H9 (cell line): ENCODE results near the gene GCNT2. TPM values are rescaled to one million over a fixed set of nuclear protein-coding genes. Genes with fewer than 3 reads are reported as not detected.

Experiments used
- DNase-seq: peaks from one replicate; pipeline ENCODE4 v3.0.0-alpha.2; 2017
- H2AFZ ChIP-seq: one replicate; pipeline ENCODE4 v1.6.1; 2013; ENCODE audit warnings: mild to moderate bottlenecking, low read length, control low read depth, moderate library complexity
- H2AK5ac ChIP-seq: 2 replicates; pipeline ENCODE4 v1.6.1; 2013; ENCODE audit warnings: low read length, control low read depth, mixed read lengths; ENCODE audit not compliant: insufficient read length
- H2BK120ac ChIP-seq: one replicate; pipeline ENCODE4 v1.6.1; 2013; ENCODE audit warnings: low read depth, mild to moderate bottlenecking, low read length, control low read depth, inconsistent platforms; ENCODE audit not compliant: poor library complexity, severe bottlenecking
- H2BK12ac ChIP-seq: 2 replicates; pipeline ENCODE4 v1.6.1; 2013; ENCODE audit warnings: low read length, control low read depth, mixed read lengths, low read depth; ENCODE audit not compliant: insufficient read length
- H2BK15ac ChIP-seq: 2 replicates; pipeline ENCODE4 v1.6.1; 2013; ENCODE audit warnings: low read depth, low read length, control low read depth
- H2BK20ac ChIP-seq: one replicate; pipeline ENCODE4 v1.6.1; 2013; ENCODE audit warnings: low read depth, mild to moderate bottlenecking, low read length, control low read depth, inconsistent platforms; ENCODE audit not compliant: poor library complexity, severe bottlenecking
- H2BK5ac ChIP-seq: 2 replicates; pipeline ENCODE4 v1.6.1; 2013; ENCODE audit warnings: low read length, control low read depth, mixed read lengths; ENCODE audit not compliant: insufficient read length
- H3K14ac ChIP-seq: 2 replicates; pipeline ENCODE4 v1.6.1; 2013; ENCODE audit warnings: low read length, control low read depth; ENCODE audit not compliant: insufficient read depth
- H3K18ac ChIP-seq: 2 replicates; pipeline ENCODE4 v1.6.1; 2013; ENCODE audit warnings: low read depth, mild to moderate bottlenecking, mixed read lengths, low read length, control low read depth; ENCODE audit not compliant: insufficient read length
- H3K23ac ChIP-seq: 2 replicates; pipeline ENCODE4 v1.6.1; 2013; ENCODE audit warnings: low read length, control low read depth, mixed read lengths, low read depth; ENCODE audit not compliant: insufficient read length
- H3K23me2 ChIP-seq: 2 replicates; pipeline ENCODE4 v1.6.1; 2013; ENCODE audit warnings: low read depth, mild to moderate bottlenecking, mixed read lengths, low read length, control low read depth; ENCODE audit not compliant: insufficient read length, poor library complexity, severe bottlenecking
- H3K27ac ChIP-seq: 2 replicates; pipeline ENCODE4 v1.5.1; 2013; ENCODE audit warnings: low read length, control low read depth, mixed read lengths, low read depth; ENCODE audit not compliant: insufficient read length
- H3K27me3 ChIP-seq: 2 replicates; pipeline ENCODE4 v1.6.1; 2013; ENCODE audit warnings: low read length, control low read depth, inconsistent platforms; ENCODE audit not compliant: insufficient read depth
- H3K4ac ChIP-seq: 2 replicates; pipeline ENCODE4 v1.6.1; 2013; ENCODE audit warnings: low read depth, mild to moderate bottlenecking, control low read depth, inconsistent platforms, low read length, moderate library complexity
- H3K4me1 ChIP-seq: 2 replicates; pipeline ENCODE4 v1.6.1; 2013; ENCODE audit warnings: low read length, control low read depth, inconsistent platforms; ENCODE audit not compliant: insufficient read depth
- H3K4me2 ChIP-seq: 2 replicates; pipeline ENCODE4 v1.6.1; 2013; ENCODE audit warnings: low read length, control low read depth, mixed read lengths; ENCODE audit not compliant: insufficient read length, insufficient read depth
- H3K56ac ChIP-seq: 2 replicates; pipeline ENCODE4 v1.6.1; 2013; ENCODE audit warnings: low read depth, mild to moderate bottlenecking, mixed read lengths, low read length, control low read depth; ENCODE audit not compliant: insufficient read length
- H3K79me1 ChIP-seq: 2 replicates; pipeline ENCODE4 v1.6.1; 2013; ENCODE audit warnings: low read depth, mild to moderate bottlenecking, moderate library complexity, low read length, control low read depth, inconsistent platforms; ENCODE audit not compliant: insufficient read depth, poor library complexity, severe bottlenecking
- H3K79me2 ChIP-seq: 2 replicates; pipeline ENCODE4 v1.6.1; 2013; ENCODE audit warnings: low read length, control low read depth, inconsistent platforms; ENCODE audit not compliant: insufficient read depth
- H3K9ac ChIP-seq: 2 replicates; pipeline ENCODE4 v1.6.1; 2013; ENCODE audit warnings: low read length, control low read depth, mixed read lengths; ENCODE audit not compliant: insufficient read length; ENCODE audit errors: extremely low read depth
- H3K9me3 ChIP-seq: one replicate; pipeline ENCODE4 v1.6.1; 2013; ENCODE audit warnings: low read depth, low read length, inconsistent platforms; ENCODE audit not compliant: control insufficient read depth
- H3T11ph ChIP-seq: one replicate; pipeline ENCODE4 v1.6.1; 2013; ENCODE audit warnings: mild to moderate bottlenecking, low read length, control low read depth, inconsistent platforms
- H4K20me1 ChIP-seq: one replicate; pipeline ENCODE4 v1.6.1; 2013; ENCODE audit not compliant: control insufficient read depth, insufficient read length, insufficient read depth
- H4K5ac ChIP-seq: 2 replicates; pipeline ENCODE4 v1.6.1; 2013; ENCODE audit warnings: low read depth, mild to moderate bottlenecking, mixed read lengths, low read length, control low read depth; ENCODE audit not compliant: insufficient read length
- H4K8ac ChIP-seq: replicated peaks from 2 replicates; pipeline ENCODE4 v1.6.1; 2013; ENCODE audit warnings: low read length, control low read depth, mixed read lengths, low read depth; ENCODE audit not compliant: insufficient read length
- H4K91ac ChIP-seq: 2 replicates; pipeline ENCODE4 v1.6.1; 2013; ENCODE audit warnings: low read depth, mild to moderate bottlenecking, moderate library complexity, mixed read lengths, low read length, control low read depth; ENCODE audit not compliant: insufficient read length
- H3K27ac Mint-ChIP-seq, 3 experiments: 2 replicates in 2 of 3; 3 replicates in 1 of 3; pipeline ENCODE4 v1.8.0; 2020 to 2021; ENCODE audit warnings: mixed read lengths in 3 of 3, mild to moderate bottlenecking in 1 of 3, moderate library complexity in 1 of 3
- H3K27me3 Mint-ChIP-seq: 2 replicates; pipeline ENCODE4 v1.8.0; 2021; ENCODE audit warnings: low read depth, mild to moderate bottlenecking, moderate library complexity, mixed read lengths
- H3K36me3 Mint-ChIP-seq, 3 experiments: 2 replicates in 2 of 3; 3 replicates in 1 of 3; pipeline ENCODE4 v1.8.0; 2020 to 2021; ENCODE audit warnings: low read depth in 3 of 3, mixed read lengths in 3 of 3; ENCODE audit not compliant: insufficient read depth in 1 of 3
- H3K4me1 Mint-ChIP-seq, 2 experiments: 2 replicates each; pipeline ENCODE4 v1.8.0; 2020; ENCODE audit warnings: mixed read lengths in 2 of 2
- H3K4me3 Mint-ChIP-seq, 2 experiments: 2 replicates in 1 of 2; 3 replicates in 1 of 2; pipeline ENCODE4 v1.8.0; 2020 to 2021; ENCODE audit warnings: mild to moderate bottlenecking in 2 of 2, mixed read lengths in 2 of 2, moderate library complexity in 1 of 2
- H3K9me3 Mint-ChIP-seq, 2 experiments: 2 replicates in 1 of 2; 3 replicates in 1 of 2; pipeline ENCODE4 v1.8.0; 2020; ENCODE audit warnings: mild to moderate bottlenecking in 2 of 2, mixed read lengths in 2 of 2, moderate library complexity in 1 of 2
- total RNA-seq: library from RNA; stranded (reverse); gene quantifications from 2 replicates; pipeline ENCODE4 v1.2.1, GENCODE V29; 2021
- TF ChIP-seq, protein P1 (sequence below): fragments of 200-600 bp; sonication (generic); conservative IDR thresholded peaks from 3 replicates; pipeline ENCODE4 v1.8.0; 2021; ENCODE audit warnings: antibody characterized with exemption, mild to moderate bottlenecking

Gene GCNT2
- total RNA-seq, 1 experiment from 2014 or later: 41.7 TPM

DNA sequence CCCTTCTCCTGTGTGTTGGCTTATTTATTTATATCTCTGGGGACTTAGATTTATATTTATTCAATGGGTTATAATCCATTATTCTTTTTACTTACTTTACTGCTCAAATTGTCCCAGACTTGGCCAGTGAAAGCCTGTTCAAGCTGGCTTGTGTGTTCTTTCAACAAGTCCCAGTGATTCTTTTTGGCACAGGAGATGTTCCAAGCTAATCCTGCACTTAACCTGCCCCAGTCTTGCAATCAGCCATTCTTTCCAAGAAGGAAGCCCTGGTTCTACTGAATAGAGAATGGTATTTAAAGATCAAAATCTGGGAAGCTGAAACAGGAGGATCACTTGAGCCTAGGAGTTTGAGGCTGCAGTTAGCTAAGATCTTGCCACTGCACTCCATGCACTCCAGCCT lies 26.7 kb downstream of the GCNT2 start:
- Mint-ChIP-seq H3K4me1 (peaks cover 20% of the 10 kb centered on the region in 2 experiments), H3K27me3 (no peaks in the 10 kb centered on the region), H3K4me3 (no peak overlapping the region), H3K27ac (no peak overlapping the region), H3K36me3 (no peaks in the 10 kb centered on the region), H3K9me3 (no peaks in the 10 kb centered on the region; a peak in 1 of 5 replicates)
- no peaks in the 10 kb centered on the region for H3K79me1 ChIP-seq
- H2BK120ac ChIP-seq: no peak overlapping the region
- no peak overlapping the region for H3K18ac ChIP-seq
- H3K56ac ChIP-seq: no peak overlapping the region
- H3K4ac ChIP-seq: no peak overlapping the region
- H3K9me3 ChIP-seq: no peaks in the 10 kb centered on the region
- no peaks in the 10 kb centered on the region for H3K79me2 ChIP-seq
- H2BK20ac ChIP-seq: no peak overlapping the region
- no peaks in the 10 kb centered on the region for H3K23me2 ChIP-seq
- H2AFZ ChIP-seq: no peak overlapping the region
- TF ChIP-seq, protein P1, sequence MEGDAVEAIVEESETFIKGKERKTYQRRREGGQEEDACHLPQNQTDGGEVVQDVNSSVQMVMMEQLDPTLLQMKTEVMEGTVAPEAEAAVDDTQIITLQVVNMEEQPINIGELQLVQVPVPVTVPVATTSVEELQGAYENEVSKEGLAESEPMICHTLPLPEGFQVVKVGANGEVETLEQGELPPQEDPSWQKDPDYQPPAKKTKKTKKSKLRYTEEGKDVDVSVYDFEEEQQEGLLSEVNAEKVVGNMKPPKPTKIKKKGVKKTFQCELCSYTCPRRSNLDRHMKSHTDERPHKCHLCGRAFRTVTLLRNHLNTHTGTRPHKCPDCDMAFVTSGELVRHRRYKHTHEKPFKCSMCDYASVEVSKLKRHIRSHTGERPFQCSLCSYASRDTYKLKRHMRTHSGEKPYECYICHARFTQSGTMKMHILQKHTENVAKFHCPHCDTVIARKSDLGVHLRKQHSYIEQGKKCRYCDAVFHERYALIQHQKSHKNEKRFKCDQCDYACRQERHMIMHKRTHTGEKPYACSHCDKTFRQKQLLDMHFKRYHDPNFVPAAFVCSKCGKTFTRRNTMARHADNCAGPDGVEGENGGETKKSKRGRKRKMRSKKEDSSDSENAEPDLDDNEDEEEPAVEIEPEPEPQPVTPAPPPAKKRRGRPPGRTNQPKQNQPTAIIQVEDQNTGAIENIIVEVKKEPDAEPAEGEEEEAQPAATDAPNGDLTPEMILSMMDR: no peak
- no peak overlapping the region for H4K91ac ChIP-seq
- no peak overlapping the region for H3K9ac ChIP-seq
- H3K23ac ChIP-seq: no peak overlapping the region
- no peak overlapping the region for H3K14ac ChIP-seq
- H3K4me2 ChIP-seq: no peak overlapping the region
- no peak overlapping the region for H3T11ph ChIP-seq
- no peak overlapping the region for H2BK15ac ChIP-seq
- no peak for DNase-seq
- H3K4me1 ChIP-seq: peaks cover 2% of the 10 kb centered on the region; the same call in 1 of the 2 replicates
- no peak overlapping the region for H2BK12ac ChIP-seq
- H2AK5ac ChIP-seq: no peak overlapping the region
- no peak overlapping the region for H3K27ac ChIP-seq
- H3K27me3 ChIP-seq: no peaks in the 10 kb centered on the region; the same call in 1 of the 2 replicates
- H4K8ac ChIP-seq: no peak overlapping the region
- H4K20me1 ChIP-seq: no peaks in the 10 kb centered on the region
- no peak overlapping the region for H4K5ac ChIP-seq
- H2BK5ac ChIP-seq: no peak overlapping the region
